ENCODE data around the gene SLX4IP.

GRCh38 chr20:10553326-10553984 is 118.3 kb downstream of the SLX4IP start:
- no peak for TF ChIP-seq CTCF (tag by site-specific recombination; IDR thresholded peaks at IDR 0.05)
- TF ChIP-seq MYNN (tag by site-specific recombination; IDR thresholded peaks at IDR 0.05; ENCODE audit: borderline replicate concordance) = no peak
- no peak for TF ChIP-seq ZNF555 (tag by site-specific recombination; conservative IDR thresholded peaks at IDR 0.05)

Data from HEK293 (cell line).